ENCODE results near the gene GPR141. TPM values are rescaled to one million over a fixed set of nuclear protein-coding genes. Genes with fewer than 3 reads are reported as not detected.

Gene GPR141
- total and polyA plus RNA-seq, 9 of the 15 experiments (the other 6 are each of a cell fraction or from before 2014, with no cell fraction given) = not detected

GRCh38 chr7:37674531-37674930, 9.0 kb upstream of the GPR141 start:
- intact Hi-C loops (cut with micrococcal nuclease) = no loop called here
- Histone ChIP-seq H3K27ac (ENCODE audit: extremely low read depth, low read depth, low read length) (no peak overlapping the region), H3K27me3 (ENCODE audit: control insufficient read depth in 2 of 2, insufficient read depth in 2 of 2, low read length in 2 of 2) (no peaks in the 10 kb centered on the region), H3K9me3 (replicated peaks; ENCODE audit: control insufficient read depth, insufficient read depth, low read depth, low read length) (no peaks in the 10 kb centered on the region), H3K4me1 (replicated peaks in 1 of 2; ENCODE audit: control insufficient read depth in 2 of 2, insufficient read depth in 2 of 2, low read length in 2 of 2) (no peaks in the 10 kb centered on the region), H3K4me2 (ENCODE audit: insufficient read depth, low read length) (no peak overlapping the region), H2AFZ (ENCODE audit: low read depth, low read length) (no peak overlapping the region), H3K79me2 (ENCODE audit: control insufficient read depth, insufficient read depth, low read length) (no peaks in the 10 kb centered on the region), H3K4me3 (no peak overlapping the region), H3K9me1 (ENCODE audit: control insufficient read depth, insufficient read depth, low read length) (no peaks in the 10 kb centered on the region), H3K9ac (ENCODE audit: insufficient read depth in 1 of 2, low read depth in 2 of 2, low read length in 2 of 2) (no peak overlapping the region), H3K36me3 (ENCODE audit: control insufficient read depth, insufficient read depth, low read length) (no peaks in the 10 kb centered on the region), H4K20me1 (replicated peaks; ENCODE audit: control insufficient read depth, insufficient read depth, low read length) (no peaks in the 10 kb centered on the region)
- TF ChIP-seq PRDM10 (IDR thresholded peaks at IDR 0.05; ENCODE audit: partially characterized antibody) = no peak
- TF ChIP-seq, protein P1, sequence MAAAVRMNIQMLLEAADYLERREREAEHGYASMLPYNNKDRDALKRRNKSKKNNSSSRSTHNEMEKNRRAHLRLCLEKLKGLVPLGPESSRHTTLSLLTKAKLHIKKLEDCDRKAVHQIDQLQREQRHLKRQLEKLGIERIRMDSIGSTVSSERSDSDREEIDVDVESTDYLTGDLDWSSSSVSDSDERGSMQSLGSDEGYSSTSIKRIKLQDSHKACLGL (CRISPR knock-in tag; IDR thresholded peaks at IDR 0.05; ENCODE audit: borderline replicate concordance, poor library complexity, severe bottlenecking) = no peak
- TF ChIP-seq ASH1L (IDR thresholded peaks at IDR 0.05; ENCODE audit: borderline replicate concordance, low read depth, partially characterized antibody) = no peak
- TF ChIP-seq U2AF2 (optimal IDR thresholded peaks at IDR 0.05; ENCODE audit: low read depth, low read length) = no peak
- TF ChIP-seq GATAD2A (IDR thresholded peaks at IDR 0.05) = no peak
- ATAC-seq (no peak), FAIRE-seq (no peak), DNase-seq (ENCODE audit: extremely low read depth in 1 of 4, low spot score in 3 of 4) (no peak)
- 0% methylated on average over 5 of the region's 5 CpGs for WGBS (ENCODE audit: insufficient coverage, low coverage, missing lambda C conversion rate)
- POLR2A ChIA-PET = no interaction called here
- in situ Hi-C loops (cut with MboI) = no loop called here
- CTCF ChIA-PET (ENCODE audit: low intra/inter-chr PET ratio) = no interaction called here
- BruUV-seq (replicated peaks) = no TSS peak

Measured in K562 (cell line).